Choroid plexus epithelial cell (primary cell): ENCODE measurements around the gene TAF15.

Source experiments
- DNase-seq: peaks from one replicate; pipeline ENCODE4 v3.0.0-alpha.2; 2010; ENCODE audit warnings: low read depth
- H3K4me3 ChIP-seq: 2 replicates; pipeline ENCODE4 v1.5.1; 2011; ENCODE audit warnings: low read depth, mild to moderate bottlenecking, control low read depth, low read length, moderate library complexity
- TF ChIP-seq, protein P1 (sequence below): conservative IDR thresholded peaks from 2 replicates; pipeline ENCODE4 v1.5.1; 2011; ENCODE audit warnings: low read depth, mild to moderate bottlenecking, control low read depth, inconsistent platforms, low read length, moderate library complexity

The TAF15 gene

DNA sequence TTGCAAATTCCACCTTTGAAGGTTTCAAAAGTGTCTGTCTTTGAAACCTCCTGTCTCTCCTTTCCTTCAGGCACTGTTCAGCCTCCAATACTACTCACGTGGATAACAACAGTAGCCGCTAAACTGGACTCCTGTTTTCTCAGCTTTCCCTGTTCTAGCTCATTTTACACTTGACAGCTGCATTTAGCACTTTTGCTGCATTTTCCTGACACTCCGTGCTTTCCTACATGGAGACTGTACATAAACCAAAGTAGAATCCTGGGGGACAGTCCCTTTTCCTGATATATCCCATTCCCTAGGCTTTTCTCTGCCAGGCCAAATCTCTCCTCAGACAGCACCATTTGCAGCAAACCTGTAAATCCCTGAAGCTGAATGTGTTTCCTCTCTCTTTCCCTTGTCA lies 67.2 kb downstream of the TAF15 start:
- H3K4me3 ChIP-seq: no peak overlapping the region
- DNase-seq: no peak
- TF ChIP-seq, protein P1, sequence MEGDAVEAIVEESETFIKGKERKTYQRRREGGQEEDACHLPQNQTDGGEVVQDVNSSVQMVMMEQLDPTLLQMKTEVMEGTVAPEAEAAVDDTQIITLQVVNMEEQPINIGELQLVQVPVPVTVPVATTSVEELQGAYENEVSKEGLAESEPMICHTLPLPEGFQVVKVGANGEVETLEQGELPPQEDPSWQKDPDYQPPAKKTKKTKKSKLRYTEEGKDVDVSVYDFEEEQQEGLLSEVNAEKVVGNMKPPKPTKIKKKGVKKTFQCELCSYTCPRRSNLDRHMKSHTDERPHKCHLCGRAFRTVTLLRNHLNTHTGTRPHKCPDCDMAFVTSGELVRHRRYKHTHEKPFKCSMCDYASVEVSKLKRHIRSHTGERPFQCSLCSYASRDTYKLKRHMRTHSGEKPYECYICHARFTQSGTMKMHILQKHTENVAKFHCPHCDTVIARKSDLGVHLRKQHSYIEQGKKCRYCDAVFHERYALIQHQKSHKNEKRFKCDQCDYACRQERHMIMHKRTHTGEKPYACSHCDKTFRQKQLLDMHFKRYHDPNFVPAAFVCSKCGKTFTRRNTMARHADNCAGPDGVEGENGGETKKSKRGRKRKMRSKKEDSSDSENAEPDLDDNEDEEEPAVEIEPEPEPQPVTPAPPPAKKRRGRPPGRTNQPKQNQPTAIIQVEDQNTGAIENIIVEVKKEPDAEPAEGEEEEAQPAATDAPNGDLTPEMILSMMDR: no peak

DNA sequence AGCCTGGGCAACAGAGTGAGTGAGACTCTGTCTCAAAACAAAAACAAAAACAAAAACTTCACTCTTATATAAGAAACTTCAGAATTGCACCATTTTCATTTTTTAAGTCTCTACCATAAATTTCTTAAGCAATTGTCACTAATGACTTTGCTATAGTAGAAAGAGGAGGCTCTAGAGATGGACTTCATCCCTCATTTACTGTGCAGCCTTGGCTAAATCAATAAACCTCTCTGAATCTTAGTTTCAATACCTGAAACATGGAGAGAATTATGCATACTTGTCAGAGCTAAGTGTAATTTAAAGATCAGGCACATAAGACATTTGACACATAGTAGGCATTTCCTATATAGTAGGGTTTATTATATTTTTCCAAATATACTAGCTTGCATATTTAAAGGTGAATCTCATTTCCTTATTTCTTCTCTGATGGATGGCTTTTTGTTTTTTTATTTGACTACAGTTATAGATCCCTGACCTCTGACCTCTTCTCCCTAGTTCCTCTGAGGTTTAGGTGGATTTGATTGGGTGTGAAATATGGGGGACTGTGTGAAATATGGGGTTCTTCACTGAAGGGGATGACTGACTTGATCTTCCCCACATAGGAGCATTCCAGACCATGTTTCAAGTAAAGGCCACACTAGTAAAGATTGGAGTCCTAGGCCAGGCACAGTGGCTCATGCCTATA lies 68.2 kb downstream of the TAF15 start:
- no peak for DNase-seq
- H3K4me3 ChIP-seq: no peak overlapping the region
- TF ChIP-seq, protein P1: no peak

DNA sequence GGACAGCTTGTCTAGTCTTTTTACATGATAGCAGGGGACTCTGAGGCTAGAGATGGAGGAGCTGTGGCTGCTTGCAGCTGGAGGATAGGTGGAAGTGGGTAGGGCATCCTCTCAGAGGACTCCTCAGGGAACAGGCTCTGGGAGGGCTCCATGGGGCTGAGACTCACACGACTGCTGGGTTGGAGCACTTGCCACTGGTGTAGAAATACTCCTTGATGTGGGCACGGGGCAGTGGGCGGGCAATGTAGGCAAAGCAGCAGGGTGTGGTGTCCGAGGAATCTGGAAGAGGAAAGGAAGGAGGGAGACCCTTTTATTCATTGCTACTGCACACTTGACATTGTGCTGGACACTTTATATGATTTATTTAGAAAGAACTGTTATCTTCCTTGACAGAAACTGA lies 69.1 kb downstream of the TAF15 start:
- H3K4me3 ChIP-seq: no peak overlapping the region
- TF ChIP-seq, protein P1: no peak
- DNase-seq: no peak

DNA sequence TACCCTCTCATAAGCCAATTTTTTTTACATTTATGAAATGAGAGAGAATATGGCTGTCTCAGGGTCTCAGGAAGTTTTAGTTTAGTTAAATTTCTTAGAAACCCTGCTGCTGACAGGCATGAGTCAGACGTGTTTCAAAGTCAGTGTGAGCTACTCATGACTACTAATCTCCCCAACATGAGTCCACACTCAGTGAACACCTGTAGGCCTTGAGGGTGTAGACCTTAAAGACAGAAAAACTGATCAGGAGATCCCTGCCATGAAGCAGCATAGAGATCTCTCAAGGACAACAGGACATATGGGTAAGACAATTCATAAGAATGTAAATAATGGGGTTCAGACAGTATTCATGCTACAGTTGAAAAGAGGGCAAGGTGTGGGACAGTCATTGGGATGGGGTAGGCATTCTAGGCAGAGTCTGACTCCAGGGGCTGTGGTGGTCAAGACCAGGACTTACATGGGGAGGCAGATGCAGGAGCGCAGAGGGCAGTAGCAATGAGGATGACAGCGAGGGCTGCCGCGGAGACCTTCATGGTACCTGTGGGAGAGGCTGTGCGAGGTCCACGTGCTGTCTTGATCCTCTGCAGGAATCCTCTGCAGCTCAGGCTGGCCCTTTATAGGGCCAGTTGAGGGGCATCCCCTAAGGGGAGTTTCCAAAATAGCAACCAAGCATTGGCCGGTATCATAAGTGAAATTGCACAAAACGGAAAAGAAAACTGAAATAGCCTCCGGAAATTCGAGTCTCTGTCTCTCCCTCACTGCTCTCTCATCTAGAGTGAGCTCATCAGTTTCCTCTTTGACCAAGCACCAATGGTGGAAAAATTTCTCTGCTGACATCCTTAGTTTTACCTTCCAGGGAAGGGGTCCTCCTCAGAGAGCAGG lies 70.7 kb downstream of the TAF15 start, which contains the start of gene CCL5:
Gene CCL5, minus strand, starts transcription at position 588 of the 882 bp plus-strand sequence.
- no peak within 1 kb of the TSS for H3K4me3 ChIP-seq
- TF ChIP-seq, protein P1: no peak
- peak; percentile 35 for DNase-seq

DNA sequence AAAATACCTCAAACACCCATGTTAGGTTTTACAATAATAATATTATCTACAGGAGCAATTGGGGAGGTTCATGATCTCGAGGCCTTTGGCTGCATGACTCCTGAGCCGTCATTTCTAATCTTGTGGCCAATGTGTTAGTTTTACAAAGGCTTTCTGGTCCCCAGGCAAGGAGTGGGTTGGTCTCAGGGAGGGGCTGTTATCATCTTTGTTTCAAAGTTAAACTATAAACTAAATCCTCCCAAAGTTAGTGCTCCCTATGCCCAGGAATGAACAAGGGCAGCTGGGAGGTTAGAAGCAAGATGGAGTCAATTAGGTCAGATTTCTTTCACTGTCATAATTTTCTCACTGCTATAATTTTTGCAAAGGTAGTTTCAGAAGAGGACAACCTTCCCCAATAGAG lies 80.0 kb downstream of the TAF15 start:
- no peak overlapping the region for H3K4me3 ChIP-seq
- TF ChIP-seq, protein P1: no peak
- no peak for DNase-seq

DNA sequence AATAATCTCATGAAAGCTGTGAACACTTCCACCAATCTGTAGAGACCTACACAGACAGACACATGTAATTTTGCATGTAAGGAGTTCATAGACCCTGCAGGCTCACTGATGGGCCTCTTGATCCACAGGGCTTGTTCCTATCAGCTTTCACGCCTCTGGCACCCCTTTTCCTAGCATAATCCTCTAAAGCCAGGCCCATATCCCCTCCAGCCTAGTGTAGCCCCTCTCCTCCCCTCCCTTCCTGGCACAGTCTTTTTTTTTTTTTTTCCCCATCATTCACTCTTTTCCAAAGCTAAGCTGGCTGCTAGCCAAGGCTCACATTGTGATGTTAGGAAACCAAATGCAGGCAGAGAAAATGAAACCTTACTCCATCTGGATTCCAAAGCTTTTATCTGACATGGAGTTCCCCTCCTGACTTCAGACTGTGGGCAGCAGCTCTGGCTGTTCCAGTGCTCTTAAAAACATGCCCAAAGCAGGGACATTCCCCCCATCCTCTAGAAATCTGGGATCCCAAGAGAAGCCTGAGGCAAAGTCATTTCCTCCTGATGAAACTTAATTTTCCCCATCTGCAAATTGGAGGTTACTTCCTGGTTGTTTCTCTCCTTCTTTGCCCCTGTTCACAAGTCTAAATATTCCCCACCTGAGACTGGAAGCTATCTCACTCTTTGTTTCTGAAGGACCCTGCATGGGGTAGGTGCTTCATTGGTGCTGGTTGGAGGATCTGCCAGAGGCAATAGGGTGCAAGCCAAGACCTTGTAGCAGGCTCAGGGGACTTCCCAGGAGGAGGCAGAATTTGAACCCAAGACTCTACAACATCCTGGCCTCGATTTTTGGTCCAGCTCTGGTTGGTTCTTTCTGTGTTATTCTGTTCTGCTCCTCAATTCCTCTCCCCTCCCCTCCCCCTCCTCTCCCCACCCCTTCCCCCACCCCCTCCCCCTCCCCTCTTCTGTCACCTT lies 80.8 kb downstream of the TAF15 start:
- DNase-seq: peak; percentile 88
- H3K4me3 ChIP-seq: no peak overlapping the region
- TF ChIP-seq, protein P1: no peak
